ENCODE data around the gene BFSP2.
"Not testable (repeated sequence)": the region's sequence is repeated elsewhere in the genome, so short reads cannot be mapped to it uniquely, and the experiment has no call there.

Gene BFSP2

GRCh38 chr3:133520286-133520685 lies 120.4 kb downstream of the BFSP2 start:
- no peak for DNase-seq (ENCODE audit: low spot score)

DNA sequence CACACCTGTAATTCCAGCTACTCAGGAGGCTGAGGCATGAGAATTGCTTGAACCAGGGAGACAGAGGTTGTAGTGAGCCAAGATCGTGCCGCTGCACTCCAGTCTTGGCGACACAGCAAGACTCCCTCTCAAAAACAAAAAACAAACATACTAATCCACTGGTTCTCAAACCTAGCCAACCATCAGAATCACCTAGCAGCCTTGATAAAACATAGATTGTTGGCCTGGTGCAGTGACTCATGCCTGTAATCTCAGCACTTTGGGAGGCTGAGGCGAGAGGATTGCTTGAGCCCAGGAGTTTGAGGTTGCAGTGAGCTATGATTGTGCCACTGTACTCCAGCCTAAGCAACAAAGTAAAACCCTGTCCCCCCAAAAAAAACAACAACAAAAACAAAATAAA lies 121.1 kb downstream of the BFSP2 start:
- DNase-seq (ENCODE audit: low spot score): not testable (repeated sequence)

DNA sequence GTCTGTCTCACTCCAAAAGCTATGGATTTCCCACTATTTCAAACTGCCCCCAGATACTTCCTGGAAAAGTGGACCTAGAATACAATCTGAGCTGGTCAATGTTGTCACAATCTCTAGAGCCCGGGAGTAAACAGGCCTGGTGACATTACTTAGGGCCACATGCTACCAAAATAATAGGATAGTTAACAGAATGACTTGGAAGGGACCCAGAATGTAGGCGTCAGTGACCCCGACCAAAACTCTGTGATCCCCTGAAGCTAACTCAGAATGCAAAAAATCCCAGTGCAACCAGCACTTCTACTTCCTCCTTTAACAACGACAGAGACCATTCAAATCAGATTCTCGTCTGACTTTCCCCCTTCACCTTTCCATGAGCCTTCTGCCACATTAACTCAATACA lies 122.1 kb downstream of the BFSP2 start:
- DNase-seq (ENCODE audit: low spot score): no peak

- DNase-seq (ENCODE audit: low spot score): not testable (repeated sequence)
Measured at GRCh38 chr3:133523758-133524157, 123.9 kb downstream of the BFSP2 start.

Data from CD4-positive, alpha-beta T cell treated with Interleukin-6 at 100 ng/mL for 8 hours (primary cell).